Retinal pigment epithelial cell (primary cell): ENCODE measurements around the gene MSH3.

Source experiments
- DNase-seq: peaks from one replicate; pipeline ENCODE4 v3.0.0-alpha.2; 2010; ENCODE audit warnings: low read depth
- H3K4me3 ChIP-seq: 2 replicates; pipeline ENCODE4 v1.5.1; 2011; ENCODE audit warnings: mild to moderate bottlenecking, low read length, control low read depth, moderate library complexity
- TF ChIP-seq, protein P1 (sequence below): conservative IDR thresholded peaks from 2 replicates; pipeline ENCODE4 v1.5.1; 2011; ENCODE audit warnings: low read depth, low read length, control low read depth, inconsistent platforms

Gene MSH3

DNA sequence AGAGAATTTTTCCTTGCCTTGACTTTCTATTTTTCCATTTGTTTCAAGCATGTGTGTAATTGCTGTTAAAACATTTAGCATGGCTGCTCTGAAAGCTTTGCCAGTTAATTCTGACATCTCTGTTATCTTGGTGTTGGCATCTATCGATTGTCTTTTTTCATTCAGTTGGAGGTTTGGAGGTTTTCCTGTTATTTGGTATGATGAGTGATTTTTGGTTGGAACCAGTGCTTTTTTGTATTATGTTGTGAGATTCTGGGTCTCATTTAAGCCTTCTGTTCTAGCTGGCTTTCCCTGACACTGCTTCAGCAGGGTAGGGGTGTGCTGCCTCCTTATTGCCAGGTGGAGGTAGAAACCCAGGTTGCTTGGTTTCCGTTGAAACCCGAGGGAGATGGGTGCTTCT is 41.2 kb downstream of the MSH3 start:
- TF ChIP-seq, protein P1, sequence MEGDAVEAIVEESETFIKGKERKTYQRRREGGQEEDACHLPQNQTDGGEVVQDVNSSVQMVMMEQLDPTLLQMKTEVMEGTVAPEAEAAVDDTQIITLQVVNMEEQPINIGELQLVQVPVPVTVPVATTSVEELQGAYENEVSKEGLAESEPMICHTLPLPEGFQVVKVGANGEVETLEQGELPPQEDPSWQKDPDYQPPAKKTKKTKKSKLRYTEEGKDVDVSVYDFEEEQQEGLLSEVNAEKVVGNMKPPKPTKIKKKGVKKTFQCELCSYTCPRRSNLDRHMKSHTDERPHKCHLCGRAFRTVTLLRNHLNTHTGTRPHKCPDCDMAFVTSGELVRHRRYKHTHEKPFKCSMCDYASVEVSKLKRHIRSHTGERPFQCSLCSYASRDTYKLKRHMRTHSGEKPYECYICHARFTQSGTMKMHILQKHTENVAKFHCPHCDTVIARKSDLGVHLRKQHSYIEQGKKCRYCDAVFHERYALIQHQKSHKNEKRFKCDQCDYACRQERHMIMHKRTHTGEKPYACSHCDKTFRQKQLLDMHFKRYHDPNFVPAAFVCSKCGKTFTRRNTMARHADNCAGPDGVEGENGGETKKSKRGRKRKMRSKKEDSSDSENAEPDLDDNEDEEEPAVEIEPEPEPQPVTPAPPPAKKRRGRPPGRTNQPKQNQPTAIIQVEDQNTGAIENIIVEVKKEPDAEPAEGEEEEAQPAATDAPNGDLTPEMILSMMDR: no peak
- no peak overlapping the region for H3K4me3 ChIP-seq
- no peak for DNase-seq

- no peak for DNase-seq
- no peak overlapping the region for H3K4me3 ChIP-seq
- TF ChIP-seq, protein P1: no peak
Observed at GRCh38 chr5:80696450-80696849, 42.0 kb downstream of the MSH3 start.

DNA sequence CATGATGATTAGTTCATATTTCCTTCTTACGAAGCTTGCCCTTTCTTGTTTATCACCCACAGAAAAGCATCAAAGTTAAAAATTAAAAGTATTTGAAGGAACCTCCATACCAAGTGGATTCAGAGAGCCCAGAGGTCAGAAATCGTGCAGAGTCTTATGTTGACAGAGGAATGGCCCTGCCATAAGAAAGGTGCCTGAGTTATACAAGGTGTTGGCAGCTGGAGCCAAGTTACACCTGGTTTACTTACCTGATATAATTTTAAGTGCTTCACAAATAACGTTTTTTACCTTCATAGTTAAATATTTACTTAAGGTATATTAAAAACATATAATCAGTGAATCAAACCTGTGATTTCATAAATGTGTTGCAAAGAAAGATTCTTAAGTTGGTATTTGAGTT is 42.6 kb downstream of the MSH3 start:
- TF ChIP-seq, protein P1: no peak
- H3K4me3 ChIP-seq: no peak overlapping the region
- DNase-seq: no peak

DNA sequence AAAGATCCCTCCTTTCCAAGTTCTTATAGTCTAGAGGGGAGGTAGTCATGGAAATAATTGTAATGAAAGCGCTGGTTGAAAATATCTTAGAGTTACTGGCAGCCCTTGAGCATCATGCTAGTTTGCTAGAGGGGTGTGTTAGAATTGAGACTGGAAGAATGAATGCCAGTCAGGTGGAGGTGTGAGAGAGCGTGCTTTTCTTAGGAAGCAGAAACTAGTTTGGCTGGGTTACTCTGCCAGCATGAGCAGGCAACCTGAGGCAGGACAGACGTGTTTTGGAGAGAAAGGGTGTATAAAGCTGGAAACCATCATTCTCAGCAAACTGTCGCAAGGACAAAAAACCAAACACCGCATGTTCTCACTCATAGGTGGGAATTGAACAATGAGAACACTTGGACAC is 43.9 kb downstream of the MSH3 start:
- TF ChIP-seq, protein P1: no peak
- DNase-seq: no peak
- H3K4me3 ChIP-seq: no peak overlapping the region

- no peak overlapping the region for H3K4me3 ChIP-seq
- DNase-seq: no peak
- TF ChIP-seq, protein P1: no peak
Observed at GRCh38 chr5:80701597-80701996, 47.1 kb downstream of the MSH3 start.

GRCh38 chr5:80703291-80703690 is 48.8 kb downstream of the MSH3 start:
- H3K4me3 ChIP-seq: no peak overlapping the region
- no peak for DNase-seq
- TF ChIP-seq, protein P1: no peak

GRCh38 chr5:80703747-80704146 is 49.3 kb downstream of the MSH3 start:
- TF ChIP-seq, protein P1: no peak
- no peak for DNase-seq
- no peak overlapping the region for H3K4me3 ChIP-seq
